Stimulated activated CD8-positive, alpha-beta memory T cell treated with anti-CD3 and anti-CD28 coated beads, Interleukin-12 subunit alpha, Interleukin-12 subunit beta, amount 100 ng/mL, for 4 hours (primary cell): ENCODE measurements around the gene CEP89.
"Not testable (repeated sequence)": the region's sequence is repeated elsewhere in the genome, so short reads cannot be mapped to it uniquely, and the experiment has no call there.

ENCODE experiments used
- DNase-seq: peaks from one replicate; pipeline ENCODE4 v3.0.0-alpha.2; 2020; ENCODE audit warnings: low read depth

Gene CEP89

GRCh38 chr19:32833388-32833787, 138.4 kb downstream of the CEP89 start:
- not testable (repeated sequence) for DNase-seq

DNA sequence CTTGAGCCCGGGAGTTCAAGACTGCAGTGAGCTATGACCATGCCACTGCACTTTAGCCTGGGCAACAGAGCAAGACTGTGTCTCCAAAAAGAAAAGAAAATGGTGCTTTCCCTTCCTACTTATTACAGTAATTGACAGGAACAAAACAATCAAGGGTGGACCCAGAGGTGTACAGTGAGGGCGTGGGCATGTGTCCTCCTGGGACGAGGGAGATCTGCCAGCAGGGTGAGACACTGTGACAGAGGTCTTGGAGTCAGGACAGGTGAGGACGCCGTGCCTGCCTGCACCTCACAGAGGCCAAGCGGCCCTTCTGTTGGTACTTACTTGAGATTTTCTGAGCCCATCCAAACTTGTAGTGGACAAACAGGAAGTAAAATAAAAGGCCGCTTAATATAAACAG, 138.9 kb downstream of the CEP89 start:
- not testable (repeated sequence) for DNase-seq

DNA sequence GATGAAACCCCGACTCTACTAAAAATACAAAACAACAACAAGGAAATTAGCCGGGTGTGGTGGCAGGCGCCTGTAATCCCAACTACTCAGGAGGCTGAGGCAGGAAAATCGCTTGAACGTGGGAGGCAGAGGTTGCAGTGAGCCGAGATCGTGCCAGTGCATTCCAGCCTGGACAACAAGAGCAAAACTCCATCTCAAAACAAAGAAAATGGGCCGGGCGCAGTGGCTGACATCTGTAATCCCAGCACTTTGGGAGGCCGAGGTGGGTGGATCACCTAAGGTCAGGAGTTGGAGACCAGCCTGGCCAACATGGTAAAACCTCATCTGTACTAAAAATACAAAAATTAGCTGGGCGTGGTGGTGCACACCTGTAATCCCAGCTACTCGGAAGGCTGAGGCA, 139.7 kb downstream of the CEP89 start:
- DNase-seq = not testable (repeated sequence)

- no peak for DNase-seq
Measured at GRCh38 chr19:32831611-32832010, 140.1 kb downstream of the CEP89 start.

DNA sequence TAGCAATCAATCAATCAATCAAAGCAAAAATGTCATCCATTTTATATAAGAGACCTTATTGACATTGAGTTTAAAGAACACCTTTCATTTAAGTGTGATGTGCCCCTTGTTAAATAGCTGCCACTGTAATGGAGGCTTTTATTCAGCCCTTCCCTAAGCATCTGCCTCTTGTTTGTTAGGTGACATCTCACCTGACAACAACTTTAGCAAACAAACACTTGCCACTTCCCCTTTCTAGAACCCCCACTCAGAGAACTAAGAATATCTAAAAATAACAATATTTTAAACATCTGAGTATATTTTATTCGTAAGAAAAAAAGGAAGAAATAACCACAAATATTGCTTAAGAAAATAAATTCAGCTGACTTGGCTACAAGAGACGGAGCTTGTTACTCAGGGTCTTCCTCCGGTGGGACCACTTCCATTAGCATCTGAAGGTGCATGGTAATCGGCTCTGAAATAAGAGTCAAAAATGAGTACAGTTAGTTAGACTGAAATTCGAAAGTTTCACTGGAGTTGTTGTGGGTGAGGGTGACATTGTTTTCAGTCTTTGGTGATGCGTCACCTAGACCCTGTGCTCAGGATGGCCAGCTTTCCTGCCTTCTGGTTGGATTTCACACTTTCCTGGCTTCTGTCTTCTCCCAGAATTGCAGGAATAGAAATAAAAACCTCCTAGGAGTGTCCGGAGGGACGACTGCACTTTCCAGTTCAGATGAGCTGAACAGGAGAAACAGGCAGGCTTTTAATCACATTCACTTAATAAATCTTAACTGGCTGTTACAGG, 141.3 kb downstream of the CEP89 start:
- no peak for DNase-seq

- no peak for DNase-seq
Measured at GRCh38 chr19:32829345-32829896, 142.3 kb downstream of the CEP89 start.

DNA sequence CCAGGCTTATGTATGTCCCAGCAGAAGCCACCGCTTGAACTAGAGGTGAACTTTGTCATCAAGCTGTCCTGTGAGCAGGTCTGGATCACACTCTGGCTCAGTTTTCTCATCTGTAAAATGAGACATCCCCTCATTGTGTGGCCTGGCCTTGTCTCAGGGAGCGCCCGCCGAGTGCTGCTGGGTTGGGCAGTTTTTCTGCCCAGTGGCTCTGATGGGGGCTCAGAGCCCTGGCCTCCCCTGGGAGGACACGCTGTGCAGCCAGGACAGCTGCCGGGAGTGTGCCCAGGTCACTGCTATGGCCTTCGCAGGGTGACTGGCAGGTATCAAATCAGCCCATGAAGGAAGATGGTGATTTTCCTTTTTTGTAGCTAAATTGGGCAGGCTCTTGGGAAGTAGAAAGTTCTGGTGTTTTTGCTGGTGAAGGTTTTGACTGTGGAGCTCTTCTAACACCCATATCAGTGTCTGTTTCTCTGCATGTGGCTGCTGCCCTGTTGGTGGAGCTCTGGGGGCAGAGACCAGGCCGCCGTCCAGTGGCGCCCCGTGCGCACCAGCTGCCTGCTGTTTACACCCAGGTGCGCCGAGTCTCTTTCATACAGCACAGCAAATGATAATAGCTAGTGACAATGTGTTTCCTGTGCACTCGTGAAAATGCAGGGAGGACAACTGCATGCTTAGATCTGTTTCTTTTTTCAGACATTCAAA, 143.0 kb downstream of the CEP89 start:
- DNase-seq = no peak

GRCh38 chr19:32828139-32828538, 143.6 kb downstream of the CEP89 start:
- DNase-seq = no peak
